ENCODE measurements around the gene RGS10.

- TF ChIP-seq CTCF (IDR thresholded peaks at IDR 0.05) (no peak), POLR2A (IDR thresholded peaks at IDR 0.05) (no peak)
These were observed 9.0 kb downstream of the RGS10 start for GRCh38 chr10:119533473-119533872.

All from tibial nerve (tissue), 3 donors.